Activated T-helper 2 cell treated with anti-CD3 and anti-CD28 coated beads, Interferon-gamma antibody, Interleukin-2, Interleukin-4, amounts not matched to agents 10 μg/mL and 5 μg/mL and 100 μg/mL, durations not matched to agents 14 hours and 24 hours and 36 hours (primary cell): ENCODE results near the gene SFRP5. TPM values are rescaled to one million over a fixed set of nuclear protein-coding genes. Genes with fewer than 3 reads are reported as not detected.

Experiments
- DNase-seq: peaks from one replicate; pipeline ENCODE4 v3.0.0; 2021; ENCODE audit warnings: low spot score
- H3K27ac Mint-ChIP-seq: one replicate; pipeline ENCODE4 v1.8.0; 2021; ENCODE audit warnings: mixed read lengths
- H3K27me3 Mint-ChIP-seq: one replicate; pipeline ENCODE4 v1.8.0; 2021; ENCODE audit warnings: low read depth, mixed read lengths
- H3K36me3 Mint-ChIP-seq: one replicate; pipeline ENCODE4 v1.8.0; 2021; ENCODE audit warnings: low read depth, mixed read lengths
- H3K4me1 Mint-ChIP-seq: one replicate; pipeline ENCODE4 v1.8.0; 2021; ENCODE audit warnings: low read depth, mixed read lengths
- H3K4me3 Mint-ChIP-seq: one replicate; pipeline ENCODE4 v1.8.0; 2021; ENCODE audit warnings: low read depth, mild to moderate bottlenecking, moderate library complexity, mixed read lengths
- H3K9me3 Mint-ChIP-seq: one replicate; pipeline ENCODE4 v1.8.0; 2021; ENCODE audit warnings: mixed read lengths
- intact Hi-C: fragments of 100-400 bp; cut with micrococcal nuclease; formaldehyde crosslinking; loops from one replicate; pipeline ENCODE4 v1.15.1; 2023
- total RNA-seq: library from RNA; stranded (reverse); gene quantifications from 2 replicates; pipeline ENCODE4 v1.2.3, GENCODE V29; 2022

SFRP5 gene, protein sequence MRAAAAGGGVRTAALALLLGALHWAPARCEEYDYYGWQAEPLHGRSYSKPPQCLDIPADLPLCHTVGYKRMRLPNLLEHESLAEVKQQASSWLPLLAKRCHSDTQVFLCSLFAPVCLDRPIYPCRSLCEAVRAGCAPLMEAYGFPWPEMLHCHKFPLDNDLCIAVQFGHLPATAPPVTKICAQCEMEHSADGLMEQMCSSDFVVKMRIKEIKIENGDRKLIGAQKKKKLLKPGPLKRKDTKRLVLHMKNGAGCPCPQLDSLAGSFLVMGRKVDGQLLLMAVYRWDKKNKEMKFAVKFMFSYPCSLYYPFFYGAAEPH
- not detected in 2 replicates for total RNA-seq

DNA sequence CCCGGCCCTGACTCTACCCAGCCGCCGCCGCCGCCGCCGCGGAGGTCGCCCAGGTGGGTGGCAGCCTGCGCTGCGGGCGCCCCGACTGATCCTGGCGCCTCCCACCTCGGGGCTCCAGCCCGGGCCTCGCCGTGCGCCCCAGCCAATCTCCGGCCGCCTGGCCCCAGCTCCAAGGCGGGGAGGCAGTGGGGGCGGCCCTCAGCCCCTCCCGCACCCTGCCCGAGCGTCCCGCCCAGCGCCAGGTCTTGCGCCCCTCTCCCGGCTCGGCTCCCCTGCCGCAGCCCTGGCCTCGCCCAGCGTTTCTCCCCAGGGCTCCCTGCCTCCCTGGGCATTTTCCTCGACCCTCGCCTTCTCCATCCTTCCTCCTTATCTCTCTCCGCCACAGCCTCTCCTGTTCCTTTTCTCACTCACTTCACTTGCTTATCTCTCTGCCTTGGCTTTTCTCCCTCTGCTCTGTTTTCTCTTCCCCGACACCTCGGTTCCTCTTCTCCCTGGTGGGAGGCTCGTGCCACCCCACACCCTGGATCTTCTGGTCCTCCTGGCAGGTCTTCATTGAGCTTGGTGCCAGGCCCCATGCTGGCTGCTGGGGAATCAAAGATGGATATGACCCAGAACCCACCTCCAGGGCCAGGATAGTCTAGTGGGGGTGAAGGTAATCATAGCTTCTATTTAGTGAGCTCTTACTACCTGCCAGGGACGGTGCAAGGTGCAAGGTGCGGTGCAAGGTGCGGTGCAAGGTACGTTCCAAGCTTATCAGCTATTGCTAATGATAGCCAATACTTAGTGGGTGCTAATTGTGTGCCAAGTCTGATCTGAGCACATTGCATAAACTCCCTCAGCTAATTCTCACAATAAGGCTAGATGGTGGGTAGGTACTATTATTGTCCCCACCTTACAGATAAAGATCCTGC is at the start of gene SFRP5:
Gene SFRP5, minus strand, starts transcription at position 87 of the 911 bp plus-strand sequence. CDS start 166 bp downstream, outside the sequence.
- Mint-ChIP-seq H3K36me3 (no peaks in the 10 kb centered on the region), H3K4me3 (peak within 1 kb of the TSS; percentile 15), H3K27me3 (peaks cover 45% of the 10 kb centered on the region), H3K9me3 (no peaks in the 10 kb centered on the region), H3K4me1 (peaks cover 2% of the 10 kb centered on the region), H3K27ac (no peak within 1 kb of the TSS)
- intact Hi-C loops: no loop called here
- no peak for DNase-seq

- no peak overlapping the region for H3K4me3 Mint-ChIP-seq
- intact Hi-C loops: no loop called here
- no peak overlapping the region for H3K27ac Mint-ChIP-seq
- peaks cover 4% of the 10 kb centered on the region for H3K27me3 Mint-ChIP-seq
- no peak for DNase-seq
- H3K36me3 Mint-ChIP-seq: no peaks in the 10 kb centered on the region
- H3K9me3 Mint-ChIP-seq: no peaks in the 10 kb centered on the region
- H3K4me1 Mint-ChIP-seq: no peaks in the 10 kb centered on the region
Observed at GRCh38 chr10:97820096-97820704, 48.4 kb upstream of the SFRP5 start.

- H3K27me3 Mint-ChIP-seq: peaks cover 4% of the 10 kb centered on the region
- no peaks in the 10 kb centered on the region for H3K9me3 Mint-ChIP-seq
- H3K27ac Mint-ChIP-seq: no peak overlapping the region
- H3K4me1 Mint-ChIP-seq: no peaks in the 10 kb centered on the region
- intact Hi-C loops: no loop called here
- no peak overlapping the region for H3K4me3 Mint-ChIP-seq
- no peak for DNase-seq
- H3K36me3 Mint-ChIP-seq: no peaks in the 10 kb centered on the region
Observed at GRCh38 chr10:97818572-97818971, 46.8 kb upstream of the SFRP5 start.

DNA sequence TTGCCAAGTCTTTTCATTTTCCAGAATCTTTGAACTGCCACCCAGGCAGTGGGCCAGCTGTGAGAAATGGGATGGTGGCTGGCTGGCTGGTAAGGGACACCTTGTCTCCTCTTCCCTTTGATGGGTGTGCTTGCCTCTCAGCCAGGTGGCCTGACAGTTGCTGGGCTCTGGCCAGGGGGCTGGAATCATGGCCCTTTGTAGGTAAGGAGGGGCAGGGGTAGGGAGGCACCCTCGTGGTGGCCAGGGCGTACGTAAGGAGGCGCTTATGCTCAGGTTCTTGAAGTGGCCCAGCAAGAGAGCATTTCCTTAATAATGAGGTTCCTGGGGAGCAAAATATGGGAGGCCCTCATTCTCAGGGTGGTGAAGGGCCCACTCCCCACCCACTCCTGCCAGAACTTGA is 44.8 kb upstream of the SFRP5 start:
- no peak overlapping the region for H3K4me3 Mint-ChIP-seq
- H3K4me1 Mint-ChIP-seq: no peaks in the 10 kb centered on the region
- intact Hi-C loops: no loop called here
- no peaks in the 10 kb centered on the region for H3K36me3 Mint-ChIP-seq
- no peaks in the 10 kb centered on the region for H3K9me3 Mint-ChIP-seq
- no peak for DNase-seq
- peaks cover 6% of the 10 kb centered on the region for H3K27me3 Mint-ChIP-seq
- no peak overlapping the region for H3K27ac Mint-ChIP-seq

GRCh38 chr10:97814996-97815395 is 43.2 kb upstream of the SFRP5 start:
- intact Hi-C loops: no loop called here
- DNase-seq: no peak
- Mint-ChIP-seq H3K4me1 (no peaks in the 10 kb centered on the region), H3K36me3 (no peaks in the 10 kb centered on the region), H3K27ac (no peak overlapping the region), H3K27me3 (peaks cover 6% of the 10 kb centered on the region), H3K9me3 (no peaks in the 10 kb centered on the region), H3K4me3 (no peak overlapping the region)

DNA sequence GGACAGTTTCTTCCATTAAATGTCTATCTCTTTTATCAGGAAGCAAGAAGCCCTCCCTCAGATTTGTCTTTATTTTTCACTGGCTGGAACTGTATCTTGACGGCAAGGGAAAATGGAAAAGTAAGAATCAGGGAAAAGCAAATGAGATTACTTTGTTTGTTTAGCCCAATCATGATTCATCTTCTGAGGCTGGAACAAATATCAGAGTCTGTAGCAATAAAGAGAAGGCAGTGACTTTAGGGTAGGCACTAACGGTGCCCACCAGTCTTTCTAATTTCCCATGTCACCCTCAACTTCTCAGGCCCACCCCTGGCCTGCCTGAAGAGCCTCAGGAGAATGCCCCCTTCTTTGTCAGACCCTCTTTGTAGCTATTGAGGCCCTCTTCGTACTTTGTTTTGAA is 41.5 kb upstream of the SFRP5 start:
- no peaks in the 10 kb centered on the region for H3K9me3 Mint-ChIP-seq
- H3K27ac Mint-ChIP-seq: no peak overlapping the region
- H3K27me3 Mint-ChIP-seq: peaks cover 6% of the 10 kb centered on the region
- H3K4me3 Mint-ChIP-seq: no peak overlapping the region
- H3K4me1 Mint-ChIP-seq: no peaks in the 10 kb centered on the region
- DNase-seq: no peak
- intact Hi-C loops: no loop called here
- H3K36me3 Mint-ChIP-seq: no peaks in the 10 kb centered on the region

- intact Hi-C loops: no loop called here
- no peaks in the 10 kb centered on the region for H3K9me3 Mint-ChIP-seq
Observed at GRCh38 chr10:97812696-97813095, 40.9 kb upstream of the SFRP5 start.

GRCh38 chr10:97811958-97812357 is 40.2 kb upstream of the SFRP5 start:
- H3K4me3 Mint-ChIP-seq: no peak overlapping the region
- intact Hi-C loops: no loop called here
- peaks cover 3% of the 10 kb centered on the region for H3K27me3 Mint-ChIP-seq
- H3K36me3 Mint-ChIP-seq: no peaks in the 10 kb centered on the region
- no peaks in the 10 kb centered on the region for H3K4me1 Mint-ChIP-seq
- DNase-seq: no peak
- no peak overlapping the region for H3K27ac Mint-ChIP-seq
- no peaks in the 10 kb centered on the region for H3K9me3 Mint-ChIP-seq

More at GRCh38 chr10:97812696-97813095, 40.9 kb upstream of the SFRP5 start:
- H3K27me3 Mint-ChIP-seq: peaks cover 5% of the 10 kb centered on the region
- no peak for DNase-seq
- H3K4me3 Mint-ChIP-seq: no peak overlapping the region
- H3K4me1 Mint-ChIP-seq: no peaks in the 10 kb centered on the region
- H3K36me3 Mint-ChIP-seq: no peaks in the 10 kb centered on the region
- H3K27ac Mint-ChIP-seq: no peak overlapping the region

GRCh38 chr10:97810446-97810845 is 38.6 kb upstream of the SFRP5 start:
- Mint-ChIP-seq H3K4me1 (no peaks in the 10 kb centered on the region), H3K27ac (no peak overlapping the region), H3K36me3 (no peaks in the 10 kb centered on the region), H3K27me3 (peaks cover 3% of the 10 kb centered on the region), H3K9me3 (no peaks in the 10 kb centered on the region), H3K4me3 (no peak overlapping the region)
- DNase-seq: no peak
- intact Hi-C loops: no loop called here

- intact Hi-C loops: no loop called here
- Mint-ChIP-seq H3K27ac (no peak overlapping the region), H3K27me3 (peaks cover 5% of the 10 kb centered on the region), H3K4me3 (no peak overlapping the region), H3K4me1 (no peaks in the 10 kb centered on the region), H3K9me3 (no peaks in the 10 kb centered on the region), H3K36me3 (no peaks in the 10 kb centered on the region)
- DNase-seq: no peak
Observed at GRCh38 chr10:97805949-97806348, 34.1 kb upstream of the SFRP5 start.

DNA sequence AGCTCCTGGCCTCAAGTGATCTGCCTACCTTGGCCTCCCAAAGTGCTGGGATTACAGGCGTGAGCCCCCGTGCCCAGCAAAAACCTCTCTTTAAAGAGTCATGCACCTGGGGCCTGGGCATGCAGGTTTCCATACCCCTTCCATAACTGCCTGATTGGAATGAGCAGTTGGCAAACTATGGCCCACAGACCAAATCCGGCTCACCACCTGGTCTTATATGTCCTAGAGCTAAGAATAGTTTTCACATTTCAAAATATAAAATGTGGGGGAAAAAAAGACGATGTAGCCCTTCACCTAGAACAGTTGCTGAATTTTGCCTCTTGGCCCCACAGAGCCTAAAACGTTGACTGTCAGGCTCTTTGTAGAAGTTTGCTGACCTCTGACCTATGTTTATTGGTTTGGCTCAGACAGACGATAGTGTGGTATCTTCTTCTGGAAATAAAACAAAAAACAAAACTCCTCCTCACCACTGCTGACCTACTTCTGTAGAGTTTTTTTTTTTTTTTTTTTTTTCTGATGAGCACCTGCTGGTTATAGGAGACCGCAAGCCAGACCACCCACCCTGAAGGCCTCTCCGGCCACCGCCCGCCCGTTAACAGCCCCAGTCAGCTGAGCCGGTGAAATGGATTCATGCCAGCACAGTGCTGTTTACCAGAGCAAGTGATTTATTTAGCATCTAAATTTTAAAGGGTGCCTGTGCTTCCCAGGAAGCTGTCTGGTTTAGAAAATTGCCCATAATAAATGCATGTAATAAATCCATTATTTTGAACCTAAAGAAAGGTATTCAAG is 33.5 kb upstream of the SFRP5 start:
- DNase-seq: no peak
- no peaks in the 10 kb centered on the region for H3K4me1 Mint-ChIP-seq
- H3K9me3 Mint-ChIP-seq: no peaks in the 10 kb centered on the region
- intact Hi-C loops: no loop called here
- H3K4me3 Mint-ChIP-seq: no peak overlapping the region
- H3K27ac Mint-ChIP-seq: no peak overlapping the region
- H3K36me3 Mint-ChIP-seq: no peaks in the 10 kb centered on the region
- peaks cover 7% of the 10 kb centered on the region for H3K27me3 Mint-ChIP-seq

GRCh38 chr10:97801422-97801821 is 29.6 kb upstream of the SFRP5 start:
- Mint-ChIP-seq H3K27ac (no peak overlapping the region), H3K36me3 (no peaks in the 10 kb centered on the region), H3K9me3 (peaks cover 17% of the 10 kb centered on the region), H3K4me3 (no peak overlapping the region), H3K4me1 (peaks cover 5% of the 10 kb centered on the region), H3K27me3 (peaks cover 7% of the 10 kb centered on the region)
- intact Hi-C loops: no loop called here
- no peak for DNase-seq
